Measurements from ENCODE around the gene RBM6.
A peak's percentile ranks its signal among the peaks of the same experiment; 100 is the strongest.
"Not testable (repeated sequence)": the region's sequence is repeated elsewhere in the genome, so short reads cannot be mapped to it uniquely, and the experiment has no call there.

The RBM6 gene, protein sequence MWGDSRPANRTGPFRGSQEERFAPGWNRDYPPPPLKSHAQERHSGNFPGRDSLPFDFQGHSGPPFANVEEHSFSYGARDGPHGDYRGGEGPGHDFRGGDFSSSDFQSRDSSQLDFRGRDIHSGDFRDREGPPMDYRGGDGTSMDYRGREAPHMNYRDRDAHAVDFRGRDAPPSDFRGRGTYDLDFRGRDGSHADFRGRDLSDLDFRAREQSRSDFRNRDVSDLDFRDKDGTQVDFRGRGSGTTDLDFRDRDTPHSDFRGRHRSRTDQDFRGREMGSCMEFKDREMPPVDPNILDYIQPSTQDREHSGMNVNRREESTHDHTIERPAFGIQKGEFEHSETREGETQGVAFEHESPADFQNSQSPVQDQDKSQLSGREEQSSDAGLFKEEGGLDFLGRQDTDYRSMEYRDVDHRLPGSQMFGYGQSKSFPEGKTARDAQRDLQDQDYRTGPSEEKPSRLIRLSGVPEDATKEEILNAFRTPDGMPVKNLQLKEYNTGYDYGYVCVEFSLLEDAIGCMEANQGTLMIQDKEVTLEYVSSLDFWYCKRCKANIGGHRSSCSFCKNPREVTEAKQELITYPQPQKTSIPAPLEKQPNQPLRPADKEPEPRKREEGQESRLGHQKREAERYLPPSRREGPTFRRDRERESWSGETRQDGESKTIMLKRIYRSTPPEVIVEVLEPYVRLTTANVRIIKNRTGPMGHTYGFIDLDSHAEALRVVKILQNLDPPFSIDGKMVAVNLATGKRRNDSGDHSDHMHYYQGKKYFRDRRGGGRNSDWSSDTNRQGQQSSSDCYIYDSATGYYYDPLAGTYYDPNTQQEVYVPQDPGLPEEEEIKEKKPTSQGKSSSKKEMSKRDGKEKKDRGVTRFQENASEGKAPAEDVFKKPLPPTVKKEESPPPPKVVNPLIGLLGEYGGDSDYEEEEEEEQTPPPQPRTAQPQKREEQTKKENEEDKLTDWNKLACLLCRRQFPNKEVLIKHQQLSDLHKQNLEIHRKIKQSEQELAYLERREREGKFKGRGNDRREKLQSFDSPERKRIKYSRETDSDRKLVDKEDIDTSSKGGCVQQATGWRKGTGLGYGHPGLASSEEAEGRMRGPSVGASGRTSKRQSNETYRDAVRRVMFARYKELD

DNA sequence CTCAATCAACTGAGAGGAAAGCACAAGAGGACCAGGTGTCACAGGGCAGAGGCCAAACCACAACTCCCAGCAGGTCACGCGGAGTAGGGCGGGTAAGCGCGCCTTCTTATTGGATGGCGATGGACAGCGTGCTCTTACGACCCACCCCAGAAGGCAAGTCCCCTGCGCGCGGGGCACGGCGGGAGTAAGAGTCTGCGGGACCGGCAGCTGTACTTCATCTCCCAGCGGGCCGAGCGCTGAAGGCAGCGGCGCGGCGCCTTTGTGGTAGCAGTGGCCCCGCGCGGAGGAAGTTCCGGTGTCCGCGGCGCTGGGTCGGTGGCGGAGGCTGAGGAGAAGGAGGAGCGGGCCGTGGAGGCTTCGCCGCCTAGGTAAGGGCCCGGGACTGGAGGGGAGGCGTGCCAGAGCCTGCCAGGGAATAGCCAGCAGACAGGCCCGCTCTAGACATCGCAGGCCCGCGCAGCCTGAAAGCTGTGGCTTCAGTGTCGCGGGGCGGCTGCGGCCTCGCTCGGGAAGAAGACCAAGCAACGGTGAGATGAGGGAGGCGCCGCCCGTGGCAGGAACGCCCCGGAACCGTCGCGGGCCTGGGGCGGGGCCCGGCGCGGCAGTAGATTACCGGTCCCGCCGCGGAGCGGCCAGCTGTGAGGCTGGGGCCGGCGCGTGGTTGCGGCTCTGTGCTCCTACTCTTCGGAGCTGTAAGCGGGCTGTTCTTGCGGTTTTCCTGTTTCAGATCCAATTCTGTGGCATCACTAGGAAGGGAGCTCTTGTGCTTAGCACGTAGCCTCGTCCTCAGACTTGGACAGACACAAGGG lies at the start of gene RBM6:
RBM6 (plus strand) TSS at position 293 of the 809 bp plus-strand sequence. CDS start 22,492 bp downstream, outside the sequence.
- H3K36me3 Mint-ChIP-seq (ENCODE audit: low read depth): peaks cover 20% of the 10 kb centered on the region
- peak; percentile 97 for DNase-seq (ENCODE audit: low spot score)
- peaks cover 17% of the 10 kb centered on the region for H3K4me1 Mint-ChIP-seq (ENCODE audit: low read depth)
- no peaks in the 10 kb centered on the region for H3K27me3 Mint-ChIP-seq (ENCODE audit: low read depth)
- H3K9me3 Mint-ChIP-seq: no peaks in the 10 kb centered on the region
- peak within 1 kb of the TSS; percentile 96 for H3K4me3 Mint-ChIP-seq
- H3K27ac Mint-ChIP-seq: peak within 1 kb of the TSS; percentile 96

DNA sequence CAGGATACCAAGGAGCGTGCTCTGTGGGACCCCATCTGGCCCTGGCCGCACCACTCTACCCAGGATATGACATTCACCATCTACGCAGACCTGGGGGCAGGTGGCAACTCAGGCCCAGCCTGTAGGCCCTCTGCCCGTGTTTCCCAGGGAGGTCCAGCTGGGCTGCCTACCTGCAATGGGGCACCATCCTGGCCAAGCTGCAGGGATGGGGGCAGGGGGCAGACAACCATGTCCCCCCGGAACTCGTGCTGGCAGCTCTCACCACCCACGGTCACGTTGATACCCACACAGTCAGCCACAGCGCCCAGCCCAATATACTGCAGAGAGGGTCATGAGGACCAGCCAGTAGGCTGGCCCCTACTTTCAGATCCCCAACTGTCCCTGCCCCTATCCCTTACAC lies 44.2 kb upstream of the RBM6 start:
- Mint-ChIP-seq H3K9me3 (no peaks in the 10 kb centered on the region), H3K36me3 (ENCODE audit: low read depth) (no peaks in the 10 kb centered on the region), H3K4me3 (no peak overlapping the region), H3K27ac (no peak overlapping the region), H3K4me1 (ENCODE audit: low read depth) (no peaks in the 10 kb centered on the region), H3K27me3 (ENCODE audit: low read depth) (no peaks in the 10 kb centered on the region)
- DNase-seq (ENCODE audit: low spot score): no peak

DNA sequence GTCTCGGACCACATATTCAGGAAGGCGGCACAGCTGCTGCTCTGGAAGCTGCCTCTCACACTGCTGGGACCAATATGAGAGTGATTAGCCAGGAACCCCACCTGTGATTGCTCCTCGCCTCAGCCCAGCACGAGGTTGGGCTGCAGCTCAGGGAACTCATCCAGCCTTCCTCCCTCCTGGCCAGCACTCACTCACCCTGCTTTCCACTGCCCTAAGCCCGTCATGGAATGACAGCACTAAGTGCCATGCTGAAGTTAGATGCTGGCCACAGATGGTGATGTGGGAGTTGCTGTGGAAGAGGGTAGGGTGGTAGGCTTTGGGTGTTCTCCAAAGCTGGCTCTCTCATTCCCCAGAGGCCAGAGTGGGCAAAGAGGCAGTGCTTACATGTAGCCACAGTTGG lies 43.6 kb upstream of the RBM6 start:
- no peaks in the 10 kb centered on the region for H3K36me3 Mint-ChIP-seq (ENCODE audit: low read depth)
- no peak overlapping the region for H3K4me3 Mint-ChIP-seq
- H3K27ac Mint-ChIP-seq: no peak overlapping the region
- H3K4me1 Mint-ChIP-seq (ENCODE audit: low read depth): no peaks in the 10 kb centered on the region
- DNase-seq (ENCODE audit: low spot score): no peak
- H3K9me3 Mint-ChIP-seq: no peaks in the 10 kb centered on the region
- no peaks in the 10 kb centered on the region for H3K27me3 Mint-ChIP-seq (ENCODE audit: low read depth)

DNA sequence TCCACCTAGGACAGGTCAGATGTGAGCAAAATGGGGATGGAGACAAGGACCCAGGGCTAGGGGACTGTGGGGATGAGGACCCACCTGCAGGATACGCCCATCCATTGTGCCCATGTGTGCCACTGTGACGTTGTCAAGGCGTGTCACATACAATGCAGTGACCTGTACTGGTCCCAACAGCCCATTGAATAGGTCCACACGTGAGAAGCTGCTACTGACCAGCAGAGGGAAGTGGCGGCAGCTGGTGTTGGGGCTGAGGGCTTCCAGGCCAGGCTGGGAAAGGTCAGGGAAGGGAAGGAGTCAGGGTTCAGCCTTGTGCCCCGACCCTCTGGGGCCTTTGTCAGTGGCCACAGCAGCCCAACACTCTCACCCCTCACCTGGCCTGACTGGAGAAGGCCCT lies 41.0 kb upstream of the RBM6 start:
- H3K4me3 Mint-ChIP-seq: no peak overlapping the region
- no peaks in the 10 kb centered on the region for H3K27me3 Mint-ChIP-seq (ENCODE audit: low read depth)

DNA sequence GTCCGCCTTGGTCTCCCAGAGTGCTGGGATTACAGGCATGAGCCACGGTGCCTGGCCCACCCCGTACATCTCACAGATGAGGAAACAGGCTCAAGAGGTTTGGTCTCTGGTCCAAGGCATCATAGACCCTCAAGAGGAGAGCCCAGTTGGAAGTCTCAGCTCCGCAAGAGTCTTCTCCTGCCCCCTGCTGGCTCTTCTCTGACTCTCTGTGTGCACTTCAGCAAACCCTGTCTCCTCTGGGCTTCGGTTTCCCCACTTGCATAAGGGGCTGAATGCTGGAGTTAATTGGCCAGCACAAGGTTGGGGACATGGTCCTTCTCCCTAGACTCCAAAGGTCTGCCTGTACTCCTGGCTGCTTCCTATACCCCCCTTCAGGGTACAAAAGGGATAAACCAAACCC lies 40.1 kb upstream of the RBM6 start:
- Mint-ChIP-seq H3K4me3 (no peak overlapping the region), H3K36me3 (ENCODE audit: low read depth) (peaks cover 3% of the 10 kb centered on the region), H3K27me3 (ENCODE audit: low read depth) (no peaks in the 10 kb centered on the region), H3K4me1 (ENCODE audit: low read depth) (peaks cover 7% of the 10 kb centered on the region), H3K27ac (no peak overlapping the region), H3K9me3 (no peaks in the 10 kb centered on the region)
- no peak for DNase-seq (ENCODE audit: low spot score)

More for the DNA sequence above, 41.0 kb upstream of the RBM6 start:
- H3K36me3 Mint-ChIP-seq (ENCODE audit: low read depth): peaks cover 2% of the 10 kb centered on the region
- no peaks in the 10 kb centered on the region for H3K9me3 Mint-ChIP-seq
- DNase-seq (ENCODE audit: low spot score): no peak
- no peak overlapping the region for H3K27ac Mint-ChIP-seq
- peaks cover 2% of the 10 kb centered on the region for H3K4me1 Mint-ChIP-seq (ENCODE audit: low read depth)

DNA sequence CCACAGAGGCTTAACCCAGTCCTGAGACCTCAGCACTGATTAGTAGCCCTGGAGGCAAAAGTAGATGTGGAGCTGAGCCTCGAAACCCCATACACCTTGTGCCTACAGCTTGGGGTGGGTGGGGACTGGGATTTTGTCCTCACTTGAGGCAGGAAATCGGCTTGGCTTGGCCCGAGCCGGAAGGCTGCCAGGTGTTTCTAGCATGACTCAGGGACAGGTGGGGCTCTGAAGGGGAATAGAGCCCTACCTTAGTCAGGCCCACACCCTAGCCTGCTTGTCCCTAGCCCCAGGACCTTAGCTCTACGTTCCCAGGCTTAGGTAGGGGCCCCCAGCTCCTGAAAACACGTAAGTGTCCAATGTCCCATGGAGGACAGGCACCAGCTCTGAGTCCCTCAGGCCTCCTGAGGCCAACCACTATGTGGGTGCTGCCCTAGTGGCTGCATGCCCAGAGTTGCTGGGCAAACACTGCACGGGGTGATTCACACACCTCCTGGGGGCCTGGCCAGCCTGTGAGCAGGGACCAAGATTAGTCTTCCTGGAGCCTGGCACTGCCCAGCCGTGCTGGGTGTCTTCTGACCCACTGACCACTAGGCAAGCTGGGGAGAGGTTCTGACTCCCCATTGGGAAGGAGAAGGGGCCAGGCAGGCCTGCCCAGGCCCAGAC lies 39.3 kb upstream of the RBM6 start:
- no peak for DNase-seq (ENCODE audit: low spot score)
- no peak overlapping the region for H3K4me3 Mint-ChIP-seq
- H3K27me3 Mint-ChIP-seq (ENCODE audit: low read depth): no peaks in the 10 kb centered on the region
- no peaks in the 10 kb centered on the region for H3K9me3 Mint-ChIP-seq
- peaks cover 3% of the 10 kb centered on the region for H3K36me3 Mint-ChIP-seq (ENCODE audit: low read depth)
- H3K4me1 Mint-ChIP-seq (ENCODE audit: low read depth): peaks cover 12% of the 10 kb centered on the region
- no peak overlapping the region for H3K27ac Mint-ChIP-seq

DNA sequence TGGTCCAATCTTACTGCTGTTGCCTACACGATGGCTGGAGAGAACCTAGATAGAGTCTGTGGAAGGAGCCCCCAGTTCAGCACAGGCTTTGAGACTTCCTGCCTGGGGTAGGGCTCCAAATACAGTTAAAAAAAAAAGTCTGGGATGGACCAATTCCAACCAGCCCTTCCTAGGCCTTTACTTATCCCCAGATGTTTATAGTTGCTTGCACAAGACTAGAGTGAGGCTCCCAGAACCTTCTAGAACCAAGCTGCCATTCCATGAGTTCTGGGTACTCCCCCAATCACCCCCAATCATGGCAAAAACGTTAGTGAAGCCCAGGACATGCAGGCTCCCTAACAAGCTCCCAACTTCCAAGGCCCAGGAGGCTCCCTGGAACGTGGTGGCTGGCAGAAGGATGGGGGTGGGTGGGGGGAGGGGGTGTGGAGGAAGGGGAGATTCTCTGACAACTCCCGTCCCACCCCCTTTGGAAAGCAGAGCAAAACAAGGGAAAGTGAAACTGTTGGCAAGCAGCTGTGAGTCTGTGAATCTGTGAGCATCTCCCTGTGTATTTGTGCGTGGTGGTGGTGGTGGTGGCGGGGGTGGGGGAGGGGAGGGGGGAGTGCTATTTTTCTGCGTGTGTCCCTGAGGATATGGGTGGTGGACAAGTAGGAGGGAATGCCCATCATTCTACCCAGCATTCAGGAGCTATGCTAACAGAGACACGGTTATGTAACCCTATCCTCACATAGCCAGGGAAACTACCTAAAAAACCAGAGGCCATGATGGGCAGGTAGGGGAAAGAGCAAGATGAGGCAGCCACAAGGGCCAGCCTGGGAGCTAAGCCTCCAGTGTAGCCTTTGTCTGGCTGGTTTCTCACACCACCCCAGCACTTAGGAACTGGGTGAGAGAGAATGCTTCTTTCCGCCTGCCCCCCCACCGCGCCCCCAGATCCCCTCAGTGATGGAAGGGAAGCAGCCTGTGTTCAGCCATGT lies 38.3 kb upstream of the RBM6 start:
- Mint-ChIP-seq H3K9me3 (no peaks in the 10 kb centered on the region), H3K27ac (peak overlapping the region; percentile 5), H3K4me1 (ENCODE audit: low read depth) (peaks cover 20% of the 10 kb centered on the region), H3K27me3 (ENCODE audit: low read depth) (no peaks in the 10 kb centered on the region), H3K4me3 (no peak overlapping the region), H3K36me3 (ENCODE audit: low read depth) (peaks cover 3% of the 10 kb centered on the region)
- DNase-seq (ENCODE audit: low spot score): no peak

DNA sequence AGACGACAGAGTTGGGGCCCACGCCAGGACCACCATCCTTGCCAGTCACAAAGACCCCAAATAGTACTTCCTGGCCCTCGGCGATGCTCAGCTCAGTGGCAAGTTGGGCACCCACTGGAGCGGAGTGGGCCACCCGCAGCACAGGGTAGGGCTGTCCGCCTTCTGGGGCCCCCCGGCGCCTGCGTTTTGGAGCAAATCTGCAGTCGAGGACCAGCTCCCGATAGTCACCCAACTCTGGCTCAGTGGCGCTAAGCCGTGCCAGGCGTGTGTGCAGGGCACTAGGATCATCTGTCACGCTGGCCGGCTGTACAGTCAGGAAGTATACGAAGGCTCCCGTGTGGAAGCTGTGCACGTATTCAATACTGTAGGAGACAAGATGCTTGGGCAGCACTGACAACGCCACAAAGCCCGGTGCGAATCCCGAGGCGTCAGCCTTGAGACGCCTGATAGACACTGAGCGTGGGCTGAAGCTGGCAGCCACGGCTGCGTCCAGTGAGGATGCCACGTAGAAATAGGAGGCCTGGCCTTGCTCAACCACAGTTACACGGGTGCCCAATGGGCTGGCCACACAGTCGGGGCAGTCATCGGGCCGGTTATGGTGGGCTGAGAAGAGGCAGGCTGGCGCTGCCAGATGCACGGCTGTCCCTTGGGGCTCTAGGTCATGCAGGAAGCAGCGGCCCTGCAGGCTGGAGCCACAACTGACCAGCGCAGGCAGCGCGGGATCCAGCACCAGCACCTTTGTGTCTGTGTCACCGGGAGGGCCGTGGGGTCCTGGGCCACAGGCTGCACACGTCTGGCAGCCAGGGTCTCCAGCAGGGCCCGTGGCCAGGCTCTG lies 37.2 kb upstream of the RBM6 start:
- DNase-seq (ENCODE audit: low spot score): no peak
- peaks cover 3% of the 10 kb centered on the region for H3K36me3 Mint-ChIP-seq (ENCODE audit: low read depth)
- peak overlapping the region; percentile 36 for H3K4me3 Mint-ChIP-seq
- no peak overlapping the region for H3K27ac Mint-ChIP-seq
- H3K9me3 Mint-ChIP-seq: no peaks in the 10 kb centered on the region
- H3K4me1 Mint-ChIP-seq (ENCODE audit: low read depth): peaks cover 20% of the 10 kb centered on the region
- H3K27me3 Mint-ChIP-seq (ENCODE audit: low read depth): no peaks in the 10 kb centered on the region

DNA sequence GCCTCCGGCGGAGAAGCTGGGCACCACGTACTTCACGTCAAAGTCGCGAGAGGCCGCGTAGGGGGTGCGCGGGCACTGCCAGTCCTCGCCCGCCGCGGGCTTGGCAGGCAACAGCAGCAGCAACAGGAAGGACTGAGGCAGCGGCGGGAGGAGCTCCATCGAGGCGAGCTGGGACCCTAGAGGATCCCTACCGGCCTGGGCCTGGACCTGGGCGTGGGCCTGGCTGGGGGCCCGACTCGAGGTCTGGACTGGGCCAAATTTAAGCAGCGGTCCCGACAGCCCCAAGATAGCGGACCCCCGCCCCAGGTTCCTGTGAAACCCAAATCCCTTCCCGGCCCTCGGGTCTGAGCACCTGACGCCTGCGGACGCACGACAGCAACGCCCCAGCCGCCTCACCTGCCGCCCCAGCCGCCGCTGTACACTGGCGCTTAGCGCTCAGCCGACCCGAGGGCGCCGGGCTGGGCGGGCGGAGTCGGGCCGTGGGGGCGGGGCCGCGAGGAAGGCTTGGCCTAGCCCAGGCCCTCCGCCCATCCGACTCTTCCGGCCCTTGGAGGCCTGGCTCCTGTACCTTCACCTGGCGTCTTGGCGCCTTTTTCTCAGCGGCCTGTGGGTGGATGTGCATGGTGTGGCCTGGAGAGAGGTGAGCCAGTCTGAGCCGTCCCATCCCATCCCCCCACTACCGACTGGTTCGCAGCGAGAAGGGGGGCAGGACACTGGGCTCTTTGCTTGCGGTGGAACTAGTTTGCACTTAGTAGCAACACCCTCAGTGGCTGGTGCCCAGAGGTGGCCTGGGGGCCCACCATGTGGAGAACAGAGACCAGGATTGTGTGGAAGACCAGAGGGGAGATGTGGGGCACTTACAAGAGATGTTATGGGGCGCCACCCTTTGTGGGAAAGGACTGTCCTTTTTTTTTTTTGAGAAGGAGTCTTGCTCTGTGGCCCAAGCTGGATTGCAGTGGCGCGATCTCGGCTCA lies 36.2 kb upstream of the RBM6 start, which contains the start of gene MST1R:
MST1R (minus strand) TSS at position 423 of the 974 bp plus-strand sequence; CDS start at position 159, 264 bp downstream.
- H3K9me3 Mint-ChIP-seq: no peaks in the 10 kb centered on the region
- H3K4me1 Mint-ChIP-seq (ENCODE audit: low read depth): peaks cover 20% of the 10 kb centered on the region
- H3K27ac Mint-ChIP-seq: peak within 1 kb of the TSS; percentile 91
- H3K4me3 Mint-ChIP-seq: peak within 1 kb of the TSS; percentile 94
- no peaks in the 10 kb centered on the region for H3K27me3 Mint-ChIP-seq (ENCODE audit: low read depth)
- DNase-seq (ENCODE audit: low spot score): peak; percentile 86
- peaks cover 3% of the 10 kb centered on the region for H3K36me3 Mint-ChIP-seq (ENCODE audit: low read depth)

DNA sequence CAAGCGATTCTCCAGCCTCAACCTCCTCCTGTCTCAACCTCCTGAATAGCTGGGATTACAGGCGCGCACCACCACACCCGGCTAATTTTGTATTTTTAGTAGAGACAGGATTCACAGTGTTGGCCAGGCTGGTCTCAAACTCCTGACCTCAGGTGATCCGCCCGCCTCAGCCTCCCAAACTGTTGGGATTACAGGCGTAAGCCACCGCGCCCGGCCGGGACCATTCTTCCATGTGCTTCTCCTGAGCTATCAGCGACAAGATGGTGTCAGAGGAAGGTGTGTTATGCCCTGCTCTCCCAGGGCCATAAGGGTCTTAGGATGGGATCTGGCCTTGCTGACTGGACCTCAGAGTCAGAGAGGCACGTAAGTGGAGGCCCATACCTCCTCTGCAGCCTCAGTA lies 35.5 kb upstream of the RBM6 start:
- Mint-ChIP-seq H3K4me1 (ENCODE audit: low read depth) (peaks cover 20% of the 10 kb centered on the region), H3K4me3 (peak overlapping the region; percentile 94), H3K27ac (peak overlapping the region; percentile 65)
- not testable (repeated sequence) for H3K36me3 Mint-ChIP-seq (ENCODE audit: low read depth); DNase-seq (ENCODE audit: low spot score); H3K9me3 Mint-ChIP-seq; H3K27me3 Mint-ChIP-seq (ENCODE audit: low read depth)

Data from T-helper 2 cell treated with Interferon-gamma antibody and Interleukin-4, amounts not matched to agents 5 μg/mL and 100 μg/mL, for 36 hours (primary cell).